SKM-1 treated with dmso at 0.1 percent for 144 hours (cell line): ENCODE measurements around the gene SLC35A2.
A peak's percentile ranks its signal among the peaks of the same experiment; 100 is the strongest.

Experiments used
- DNase-seq: peaks from one replicate; lab custom pipeline; 2025; ENCODE audit not compliant: unreplicated experiment; lab: John Stamatoyannopoulos, UW

The SLC35A2 gene

DNA sequence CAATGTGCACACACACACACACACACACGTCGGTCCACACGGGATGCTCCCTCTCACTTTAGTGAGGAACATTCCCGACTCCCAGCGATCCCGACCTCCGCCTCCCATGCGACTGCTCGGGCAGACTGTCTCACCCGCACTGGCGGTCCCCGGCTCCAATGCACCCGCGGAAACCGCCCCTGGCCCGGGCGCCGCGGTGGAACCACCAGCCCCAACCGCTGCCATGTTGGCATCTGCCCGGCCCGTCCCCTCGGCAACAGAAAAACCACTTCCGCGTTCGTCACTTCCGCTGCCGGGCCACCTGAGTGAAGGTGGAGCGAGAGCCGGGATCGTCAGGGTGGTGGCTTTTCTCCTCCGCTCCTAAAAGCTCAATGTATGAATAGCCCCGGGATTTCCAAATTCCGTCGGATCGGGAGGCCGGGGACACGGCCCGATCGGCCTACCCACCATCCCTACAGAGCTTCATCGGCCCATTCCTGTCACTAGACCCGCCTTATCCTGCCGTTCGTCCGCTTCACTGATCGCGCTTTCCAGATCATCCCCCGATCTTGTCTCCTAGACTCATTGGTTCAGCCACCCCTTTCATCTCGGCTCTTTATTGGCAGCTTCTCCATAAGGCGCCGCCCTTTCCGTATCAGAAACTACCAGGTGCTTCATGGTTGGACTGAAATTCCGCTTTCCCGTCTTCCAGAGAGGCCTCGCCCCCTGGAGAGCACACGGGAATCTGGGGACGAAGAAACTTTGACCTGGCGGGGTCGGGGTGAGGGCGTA, at the start of gene SLC35A2:
Gene SLC35A2, minus strand, starts transcription at position 235 of the 771 bp plus-strand sequence. Its CDS starts 10 bp downstream, at position 225.
- DNase-seq: peak; percentile 32

DNA sequence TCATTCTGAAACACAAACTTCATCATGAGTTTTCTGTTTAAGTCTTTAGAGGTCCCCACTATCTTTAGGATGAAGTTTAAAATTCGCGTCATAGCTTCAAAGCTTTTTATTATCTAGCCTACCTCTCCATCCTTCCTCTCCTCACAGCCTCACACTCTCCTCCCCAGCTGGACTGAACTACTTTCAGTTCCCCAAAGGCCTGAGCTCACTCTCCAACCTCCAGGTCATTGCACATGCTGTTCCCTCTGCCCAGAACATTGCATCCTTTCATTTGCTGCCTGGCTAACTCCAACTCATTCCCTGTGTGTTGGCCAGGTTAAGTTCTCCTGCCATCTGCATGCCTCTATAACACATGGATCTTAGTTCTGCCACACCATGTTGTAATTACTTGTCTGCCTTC, 48.8 kb upstream of the SLC35A2 start:
- DNase-seq: no peak

DNA sequence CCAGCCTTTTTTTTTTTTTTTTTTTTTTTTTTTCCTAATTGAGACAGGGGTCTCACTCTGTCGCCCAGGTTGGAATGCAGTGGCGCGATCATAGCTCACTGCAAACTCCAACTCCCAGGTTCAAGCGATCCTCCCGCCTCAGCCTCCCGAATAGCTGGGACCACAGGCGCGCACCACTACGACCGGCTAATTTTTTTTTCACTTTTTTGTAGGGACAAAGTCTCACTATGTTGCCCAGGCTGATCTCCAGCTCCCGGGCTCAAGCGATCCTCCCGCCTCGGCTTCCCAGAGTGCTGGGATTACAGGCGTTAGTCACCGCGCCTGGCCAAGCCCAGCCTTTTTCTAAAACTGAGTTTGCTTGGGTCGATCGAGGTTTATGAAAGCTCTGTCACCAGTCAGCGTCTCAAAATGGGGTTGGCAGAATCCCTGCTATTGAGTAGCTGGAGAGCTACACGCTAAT, 47.2 kb upstream of the SLC35A2 start:
- no peak for DNase-seq

GRCh38 chrX:48957827-48958634, 46.6 kb upstream of the SLC35A2 start:
- DNase-seq: peak; percentile 89

GRCh38 chrX:48957477-48957826, 46.0 kb upstream of the SLC35A2 start, which contains the start of gene OTUD5:
TSS of gene OTUD5 (minus strand) at chrX:48957607. CDS start at chrX:48957570, 37 bp downstream.
- no peak for DNase-seq

DNA sequence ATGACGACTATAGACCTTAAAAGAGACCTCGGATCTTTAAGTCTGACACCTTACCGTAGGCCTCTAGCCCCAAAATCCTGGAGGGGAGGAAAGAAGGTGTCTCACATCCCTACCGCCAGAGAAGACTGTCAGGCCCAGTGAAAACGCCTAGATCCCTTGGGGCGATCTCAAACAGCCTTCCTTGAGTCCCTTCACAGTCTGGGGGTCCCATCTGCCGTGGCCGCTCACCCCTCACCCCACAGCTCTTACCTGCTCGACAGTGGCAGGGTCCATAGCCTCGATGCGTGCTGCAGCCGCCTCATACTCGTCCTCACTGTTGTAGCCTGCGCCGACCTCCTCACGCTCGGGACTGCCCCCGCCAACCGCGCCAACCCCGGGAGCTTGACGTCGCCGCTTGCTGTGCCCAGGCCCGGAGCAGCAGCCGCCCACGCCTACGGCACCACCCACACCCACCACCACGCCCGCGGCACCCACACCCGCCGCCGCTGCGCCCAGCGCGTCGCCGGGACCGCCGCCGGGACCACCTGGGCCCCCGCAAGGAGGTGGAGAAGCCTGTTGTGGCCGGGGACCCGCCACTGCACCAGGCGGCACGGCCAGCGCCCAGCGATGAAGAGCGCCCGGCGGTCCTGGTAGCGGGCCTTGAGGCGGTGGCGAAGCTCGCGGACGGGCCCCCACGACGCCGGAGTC, 45.4 kb upstream of the SLC35A2 start:
- DNase-seq: no peak

GRCh38 chrX:48948589-48948988, 37.1 kb upstream of the SLC35A2 start:
- no peak for DNase-seq

DNA sequence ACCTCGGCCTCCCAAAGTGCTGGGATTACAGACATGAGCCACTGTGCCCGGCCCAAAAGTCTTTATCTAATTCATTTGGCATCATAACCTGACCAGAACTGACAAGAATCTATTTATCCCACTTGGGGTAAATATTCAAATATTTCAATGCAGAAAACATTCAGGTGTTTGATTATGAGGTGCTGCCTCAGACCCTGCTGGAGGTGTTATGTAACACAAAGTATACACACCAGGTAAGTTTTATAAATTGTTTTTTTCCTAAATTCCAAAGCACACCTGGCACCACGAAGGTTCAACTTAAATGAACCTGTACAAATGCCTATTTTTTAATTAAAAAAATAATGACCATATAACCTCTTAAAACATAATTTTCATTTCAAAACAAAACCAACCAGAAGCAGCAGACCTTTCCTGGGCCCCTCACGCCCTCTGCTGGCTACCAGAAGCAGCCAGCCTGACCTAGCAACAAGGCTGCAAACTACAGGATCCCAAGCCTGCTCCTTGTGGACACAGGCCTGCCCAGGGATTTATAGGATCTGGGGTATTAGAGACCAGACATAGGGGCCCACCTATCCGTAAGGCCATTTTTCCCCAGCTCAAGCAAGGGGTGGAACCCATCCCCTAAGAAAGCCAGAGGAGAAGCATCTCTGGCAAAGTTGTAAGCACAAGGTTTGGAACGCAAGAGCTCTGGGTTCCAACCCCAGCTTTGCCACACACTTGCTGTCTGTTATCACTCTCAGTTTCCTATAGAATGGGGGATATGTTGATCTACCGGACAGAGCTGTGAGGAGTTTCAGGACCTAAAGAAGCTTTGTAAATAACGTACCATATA, 34.3 kb upstream of the SLC35A2 start:
- DNase-seq: peak; percentile 36

DNA sequence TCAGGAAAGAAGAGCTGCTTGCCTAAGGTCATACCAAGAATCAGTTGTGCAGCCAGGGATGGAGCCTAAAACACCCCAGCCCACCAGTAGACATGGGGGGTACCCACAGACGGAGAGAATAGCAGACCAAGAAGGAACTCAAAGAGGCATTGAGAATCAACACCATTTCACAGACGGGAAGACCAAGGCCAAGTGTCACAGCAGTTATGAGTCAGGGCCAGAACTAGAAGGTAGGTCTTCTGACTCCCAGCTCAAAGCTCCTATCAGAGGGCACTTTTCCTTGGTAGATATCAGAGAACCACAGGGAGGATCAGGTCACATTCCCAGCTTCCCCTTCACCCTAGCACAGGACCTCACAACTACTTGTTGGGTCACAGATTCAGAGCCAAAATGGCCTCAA, 31.4 kb upstream of the SLC35A2 start:
- DNase-seq: no peak

DNA sequence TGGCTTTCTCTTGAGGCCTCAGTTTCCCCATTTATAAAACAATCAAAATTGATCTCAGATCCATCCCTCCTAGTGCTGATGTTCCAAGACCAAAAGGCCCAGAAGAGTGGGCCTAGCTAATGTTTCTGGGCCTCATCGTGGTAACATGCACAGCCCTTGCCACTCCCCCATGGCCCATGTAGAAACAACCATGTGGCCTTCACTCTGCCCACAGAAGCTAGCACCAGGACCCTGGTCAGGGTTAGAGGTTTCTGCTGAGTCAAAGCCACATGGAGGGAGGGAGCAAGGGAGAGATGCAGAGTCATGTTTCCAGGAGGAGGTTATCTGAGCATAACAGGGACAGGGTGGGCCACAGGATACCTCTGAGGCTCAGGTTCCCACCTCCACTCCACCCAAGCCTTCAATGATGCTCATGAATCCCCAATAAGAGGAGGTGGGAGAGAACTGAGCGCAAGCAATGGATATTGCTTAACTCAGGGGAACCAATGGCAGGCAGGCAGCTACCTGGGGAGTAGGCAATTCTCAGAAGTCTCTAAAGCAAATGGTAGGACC, 29.0 kb upstream of the SLC35A2 start:
- DNase-seq: no peak

GRCh38 chrX:48939524-48940228, 28.2 kb upstream of the SLC35A2 start:
- no peak for DNase-seq

DNA sequence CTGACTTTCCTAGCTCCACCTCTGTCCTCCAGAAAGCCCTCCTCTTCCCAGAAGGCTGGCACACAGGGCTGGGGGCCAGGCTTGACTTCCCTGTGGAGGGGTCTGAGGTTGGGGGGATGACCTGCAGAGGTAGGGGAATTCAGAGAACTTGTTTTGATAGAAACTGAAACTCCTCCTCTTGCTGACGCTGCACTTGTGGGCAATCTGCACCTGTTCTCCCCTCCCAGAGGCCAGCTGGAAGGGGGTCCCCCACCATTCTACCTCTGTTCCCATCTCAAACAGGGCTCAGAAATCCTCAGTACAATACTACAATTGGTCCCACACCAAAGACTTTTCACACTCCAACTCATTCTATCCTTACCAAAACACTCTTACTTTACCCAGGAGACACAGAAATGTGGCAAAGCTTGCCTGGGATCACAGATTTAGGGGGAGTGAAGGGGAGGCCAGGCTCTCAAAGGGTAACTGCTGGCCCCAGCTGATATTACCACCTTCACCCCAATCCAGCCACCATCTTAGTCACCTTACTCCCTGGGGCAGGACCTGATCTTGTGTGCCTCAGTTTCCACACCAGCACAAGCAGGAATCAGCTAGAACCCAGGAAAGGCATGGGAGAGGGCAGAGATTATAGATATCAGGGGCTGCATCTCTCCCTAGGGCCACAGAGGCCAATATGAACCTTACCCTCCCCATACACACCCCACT, 27.4 kb upstream of the SLC35A2 start:
- DNase-seq: no peak

DNA sequence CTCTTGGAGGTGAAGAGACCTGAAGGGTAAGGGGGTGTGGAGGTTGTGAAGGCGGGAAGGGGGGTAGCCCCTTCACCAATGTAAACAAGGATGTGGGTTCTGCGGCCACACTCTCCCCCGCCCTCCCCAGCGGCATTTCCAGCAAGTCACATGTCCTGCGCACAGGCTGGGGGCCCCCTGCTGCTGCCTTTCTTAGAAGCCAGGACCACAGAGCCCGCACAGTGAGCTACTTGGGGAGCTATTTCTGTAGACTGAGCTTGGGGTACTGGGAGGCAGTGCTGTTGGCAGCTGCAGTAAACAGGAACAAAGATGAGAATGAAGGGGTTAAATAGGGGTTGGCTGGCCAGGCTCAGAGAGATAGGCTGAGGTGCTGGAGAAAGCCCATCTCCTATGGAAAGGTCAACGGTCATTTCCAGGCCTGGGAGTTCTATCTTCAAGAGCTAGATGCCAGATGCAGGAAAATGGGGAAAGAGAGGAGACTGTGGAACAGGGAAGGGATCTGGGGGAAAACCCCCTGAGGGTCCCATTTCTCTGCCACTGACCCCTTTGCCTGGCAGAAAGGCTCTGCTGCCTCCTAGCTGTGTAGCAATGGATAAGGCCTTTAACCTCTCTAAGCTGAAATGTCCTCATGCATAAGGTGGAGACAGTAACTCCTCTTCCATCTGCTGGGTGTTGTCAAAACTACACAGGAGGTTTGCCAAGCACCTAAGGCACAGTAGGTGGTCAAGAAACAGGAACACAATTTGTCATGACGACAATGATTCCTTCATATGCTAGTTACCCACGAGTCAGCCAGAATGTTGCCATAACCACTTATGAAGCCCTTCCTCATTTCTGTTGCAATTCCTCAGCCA, 25.8 kb upstream of the SLC35A2 start:
- peak; percentile 87 for DNase-seq

DNA sequence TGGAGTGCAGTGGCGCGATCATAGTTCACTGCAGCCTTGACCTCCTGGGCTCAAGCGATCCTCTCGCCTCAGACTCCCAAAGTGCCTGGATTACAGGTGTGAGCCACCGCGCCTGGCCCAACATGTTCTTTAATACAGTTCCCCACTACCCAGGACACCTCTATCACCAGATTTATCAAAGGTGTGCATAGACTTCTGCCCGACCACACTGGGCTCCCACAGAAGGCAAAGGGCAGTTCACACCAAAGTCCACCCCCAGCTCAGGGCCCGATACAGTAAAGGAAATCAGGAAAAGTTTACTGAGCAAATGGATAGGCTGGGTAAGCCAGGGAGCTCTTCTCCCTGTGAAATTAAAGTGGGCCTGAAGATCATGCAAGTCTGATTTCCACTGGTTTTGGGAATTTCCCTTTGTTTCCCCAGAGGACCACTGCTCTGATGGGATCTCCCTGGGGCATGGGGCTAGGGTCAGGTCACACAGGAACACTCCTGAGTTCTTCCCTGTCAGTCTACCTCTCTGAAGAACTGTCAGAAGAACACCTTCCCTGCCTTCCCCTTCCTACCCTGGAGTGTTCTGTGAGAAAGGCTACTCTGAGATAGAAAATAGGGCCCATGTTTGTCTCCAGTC, 25.1 kb upstream of the SLC35A2 start:
- no peak for DNase-seq

DNA sequence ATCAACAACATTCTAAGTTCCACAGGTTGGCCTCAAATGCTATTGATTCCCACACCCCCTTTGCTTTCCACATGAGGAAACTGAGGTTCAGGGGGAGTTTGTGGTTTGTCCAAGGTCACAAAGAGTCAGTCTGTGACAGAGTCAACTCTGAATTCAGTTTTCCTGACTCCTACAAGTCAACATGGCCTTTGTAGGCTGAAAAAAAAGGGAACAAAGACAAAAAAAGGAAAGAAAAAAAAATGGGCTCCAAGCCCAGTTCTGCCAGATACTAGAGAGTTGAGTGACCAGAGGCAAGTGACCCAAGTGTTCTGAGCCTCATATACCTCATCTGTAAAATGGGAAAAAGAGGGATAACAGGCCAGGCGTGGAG, 23.8 kb upstream of the SLC35A2 start:
- DNase-seq: no peak

DNA sequence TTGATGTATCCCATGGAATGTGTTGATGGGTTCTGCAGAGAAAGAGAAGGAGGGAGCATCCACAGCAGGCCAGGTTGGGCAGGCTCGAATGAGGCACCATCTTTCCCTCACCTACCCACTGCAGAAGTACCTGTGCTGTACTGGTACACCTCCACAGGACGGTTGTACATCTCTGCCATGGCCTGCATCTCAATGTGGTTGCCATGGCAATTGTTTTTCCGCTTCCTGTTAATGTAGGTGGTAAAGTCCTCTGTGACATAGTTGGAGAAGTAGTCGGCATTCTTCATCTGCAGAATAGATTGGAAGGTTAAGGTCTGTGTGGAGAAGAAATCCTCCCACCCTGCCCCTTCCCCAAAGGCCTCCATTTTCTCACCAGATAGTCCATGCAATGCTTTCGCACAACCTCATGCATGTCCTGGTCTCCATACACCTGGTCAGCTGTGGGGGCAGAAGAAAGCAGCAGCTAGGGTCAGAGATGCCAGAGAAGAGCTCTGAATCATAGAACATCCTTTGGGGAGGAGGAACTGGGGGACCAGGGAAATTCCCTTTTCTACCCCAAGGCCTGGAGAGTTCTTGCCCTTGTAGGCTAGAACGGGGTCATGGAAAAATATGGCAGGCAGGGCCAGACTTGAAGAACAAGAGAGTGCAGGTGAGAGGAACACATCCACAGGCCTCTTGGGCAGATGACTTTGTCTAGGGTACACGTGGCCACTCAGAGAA, 23.3 kb upstream of the SLC35A2 start:
- DNase-seq: no peak

DNA sequence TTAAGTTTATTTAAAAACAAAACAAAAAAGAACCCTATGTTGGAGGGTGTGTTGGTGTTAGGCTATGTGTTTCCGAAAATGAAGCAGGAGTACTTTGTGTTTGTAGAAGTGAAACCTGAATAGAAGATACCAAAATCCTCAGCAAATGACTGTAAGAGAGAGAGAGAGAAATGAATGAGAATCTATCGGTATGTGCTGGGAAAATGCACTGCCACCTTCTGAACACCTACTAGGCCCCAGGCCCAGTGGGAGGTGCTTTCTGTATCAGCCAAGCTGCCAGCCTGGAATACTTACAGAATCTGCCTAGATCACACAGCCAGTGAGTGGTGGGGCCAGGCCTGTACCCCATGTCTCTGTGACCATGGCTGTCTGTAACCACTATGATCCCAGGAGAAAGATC, 22.3 kb upstream of the SLC35A2 start:
- no peak for DNase-seq
